Lung (tissue), 12 donors: ENCODE results near the gene PDLIM3. TPM values are rescaled to one million over a fixed set of nuclear protein-coding genes. Genes with fewer than 3 reads are reported as not detected.
"Not testable (repeated sequence)": the region's sequence is repeated elsewhere in the genome, so short reads cannot be mapped to it uniquely, and the experiment has no call there.

ENCODE experiments used
- ATAC-seq: fragments of 200-7000 bp; cut with Tn5 transposase; one replicate; pipeline ENCODE4 v1.9.1; 2020; ENCODE audit warnings: moderate number of reproducible peaks; ENCODE audit not compliant: insufficient read depth, low FRiP score
- DNase-seq, 3 donors: peaks; one replicate each; pipeline ENCODE4 v3.0.0-alpha.2; 2013 to 2017
- H3K27ac ChIP-seq, 2 donors: one replicate each; pipeline ENCODE4 v1.5.1; 2013; ENCODE audit warnings: mild to moderate bottlenecking in 2 of 2, moderate library complexity in 2 of 2, control low read depth in 1 of 2, inconsistent platforms in 1 of 2, low read depth in 1 of 2, low read length in 1 of 2
- H3K27me3 ChIP-seq, 3 donors: one replicate each; pipeline ENCODE4 v1.5.1; 2013; ENCODE audit warnings: low read length in 2 of 3; ENCODE audit not compliant: control insufficient read depth in 3 of 3, insufficient read depth in 3 of 3
- H3K36me3 ChIP-seq, 4 donors: one replicate each; pipeline ENCODE4 v1.5.1; 2013; ENCODE audit warnings: low read length in 4 of 4, mild to moderate bottlenecking in 1 of 4, moderate library complexity in 1 of 4; ENCODE audit not compliant: control insufficient read depth in 4 of 4, insufficient read depth in 4 of 4
- H3K4me1 ChIP-seq, 5 donors: one replicate each; pipeline ENCODE4 v1.5.1; 2013; ENCODE audit warnings: low read length in 5 of 5, mild to moderate bottlenecking in 2 of 5, moderate library complexity in 1 of 5; ENCODE audit not compliant: control insufficient read depth in 5 of 5, insufficient read depth in 5 of 5
- H3K4me3 ChIP-seq: one replicate; pipeline ENCODE4 v1.5.1; 2013; ENCODE audit warnings: mild to moderate bottlenecking, control low read depth, moderate library complexity
- H3K9ac ChIP-seq, 2 donors: one replicate each; pipeline ENCODE4 v1.5.1; 2013; ENCODE audit warnings: low read length in 2 of 2, control low read depth in 1 of 2; ENCODE audit not compliant: insufficient read depth in 1 of 2
- H3K9me3 ChIP-seq, 4 donors: one replicate each; pipeline ENCODE4 v1.5.1; 2013; ENCODE audit warnings: low read length in 3 of 4, mild to moderate bottlenecking in 1 of 4, moderate library complexity in 1 of 4; ENCODE audit not compliant: control insufficient read depth in 4 of 4, insufficient read depth in 3 of 4
- CTCF ChIP-seq: IDR thresholded peaks from 2 replicates; pipeline ENCODE4 v1.5.1; 2012; ENCODE audit warnings: mild to moderate bottlenecking; ENCODE audit errors: control extremely low read depth, extremely low read depth
- WGBS, 2 donors: extraction: QIAGEN DNeasy Blood & Tissue Kit; methylation state at CpG; one replicate each; pipeline ENCODE4 v1.1.7; 2013; 5-methylcytosine and 5-hydroxymethylcytosine counted together
- polyA plus RNA-seq, 2 donors: library from polyadenylated mRNA; stranded (reverse); fragments of 200-250 nt; gene quantifications; one replicate each; pipeline ENCODE4 v1.2.1, GENCODE V29; 2013
- total RNA-seq, 2 donors: library from RNA; depleted of rRNA in 1 of 2; stranded (reverse); fragments of >200 nt in 1 of 2; gene quantifications; one replicate each; pipeline ENCODE4 v1.2.1, GENCODE V29; 2014 to 2021
- donor health status: control.
- donor health status: control.
- donor health status: Bipolar disorder and iron deficiency.
- donor health status: healthy.
- donor health status: DM: yes; HTN: yes; CAD: no.

Gene PDLIM3
- total and polyA plus RNA-seq, 4 donors: 21.5 to 58.1 (median 33.9) TPM

- no peaks in the 10 kb centered on the region for H3K4me1 ChIP-seq
- H3K9me3 ChIP-seq: peaks cover 0 to 1% (median 0%) of the 10 kb centered on the region in 4 donors
- no peak overlapping the region for H3K9ac ChIP-seq
- TF ChIP-seq CTCF: no peak
- no peak overlapping the region for H3K4me3 ChIP-seq
- DNase-seq (no peak), ATAC-seq (no peak)
- H3K36me3 ChIP-seq: no peaks in the 10 kb centered on the region
- no peaks in the 10 kb centered on the region for H3K27me3 ChIP-seq
- WGBS, 2 donors: 65 to 69% methylated on average over 4 of the region's 4 CpGs
- no peak overlapping the region for H3K27ac ChIP-seq
Measured at GRCh38 chr4:185559915-185560281, 24.6 kb upstream of the PDLIM3 start.

GRCh38 chr4:185559251-185559914 lies 24.1 kb upstream of the PDLIM3 start:
- not testable (repeated sequence) for DNase-seq, H3K4me1 ChIP-seq, H3K36me3 ChIP-seq, H3K9ac ChIP-seq, H3K27me3 ChIP-seq, H3K27ac ChIP-seq, H3K9me3 ChIP-seq, H3K4me3 ChIP-seq, ATAC-seq
- 75 to 76% methylated on average over 8 of the region's 8 CpGs for WGBS, 2 donors

- Histone ChIP-seq H3K9ac (no peak overlapping the region), H3K27me3 (no peaks in the 10 kb centered on the region), H3K27ac (no peak overlapping the region), H3K4me1 (peaks cover 0 to 15% (median 4%) of the 10 kb centered on the region in 5 donors), H3K4me3 (no peak overlapping the region), H3K36me3 (no peaks in the 10 kb centered on the region), H3K9me3 (no peaks in the 10 kb centered on the region)
- DNase-seq (peak in 2 of 3 donors; percentile 73 to 77), ATAC-seq (no peak)
- 63 to 74% methylated on average over 4 of the region's 4 CpGs for WGBS, 2 donors
- TF ChIP-seq CTCF: no peak
Measured at GRCh38 chr4:185554365-185555126, 19.2 kb upstream of the PDLIM3 start.

- H3K27ac ChIP-seq: no peak overlapping the region
Measured at GRCh38 chr4:185552254-185552653, 16.9 kb upstream of the PDLIM3 start.

More at GRCh38 chr4:185552254-185552653, 16.9 kb upstream of the PDLIM3 start:
- no peaks in the 10 kb centered on the region for H3K27me3 ChIP-seq
- no peak for TF ChIP-seq CTCF
- WGBS, 2 donors: 97 to 98% methylated on average over 2 of the region's 2 CpGs
- no peak for ATAC-seq
- H3K4me1 ChIP-seq: peaks cover 0 to 15% (median 4%) of the 10 kb centered on the region in 5 donors
- no peaks in the 10 kb centered on the region for H3K9me3 ChIP-seq
- H3K36me3 ChIP-seq: no peaks in the 10 kb centered on the region
- H3K9ac ChIP-seq: no peak overlapping the region
- no peak for DNase-seq
- H3K4me3 ChIP-seq: no peak overlapping the region
